ENCODE measurements around the gene EIPR1. TPM values are rescaled to one million over a fixed set of nuclear protein-coding genes. Genes with fewer than 3 reads are reported as not detected.

EIPR1 gene
- total RNA-seq, 2 experiments from 2014 or later = 38.3 to 43.1 TPM

GRCh38 chr2:3246406-3246805, 131.2 kb downstream of the EIPR1 start:
- Mint-ChIP-seq H3K4me3 (no peak overlapping the region), H3K9me3 (peaks cover 12% of the 10 kb centered on the region), H3K27me3 (no peaks in the 10 kb centered on the region), H3K27ac (no peak overlapping the region), H3K36me3 (peaks cover 59% of the 10 kb centered on the region), H3K4me1 (peaks cover 25% of the 10 kb centered on the region)
- DNase-seq = no peak

GRCh38 chr2:3244486-3244885, 133.1 kb downstream of the EIPR1 start:
- Mint-ChIP-seq H3K9me3 (peaks cover 8% of the 10 kb centered on the region), H3K27me3 (no peaks in the 10 kb centered on the region), H3K27ac (no peak overlapping the region), H3K4me3 (no peak overlapping the region), H3K36me3 (peaks cover 46% of the 10 kb centered on the region), H3K4me1 (peaks cover 26% of the 10 kb centered on the region)
- DNase-seq = no peak

- no peak for DNase-seq
- Mint-ChIP-seq H3K36me3 (peaks cover 39% of the 10 kb centered on the region), H3K4me1 (peaks cover 26% of the 10 kb centered on the region), H3K27me3 (no peaks in the 10 kb centered on the region), H3K9me3 (peaks cover 2% of the 10 kb centered on the region), H3K27ac (no peak overlapping the region), H3K4me3 (no peak overlapping the region)
Measured at GRCh38 chr2:3243804-3244203, 133.8 kb downstream of the EIPR1 start.

- DNase-seq = peak; percentile 22
- peak overlapping the region; percentile 45 for H3K27ac Mint-ChIP-seq
- H3K36me3 Mint-ChIP-seq = peaks cover 30% of the 10 kb centered on the region
- H3K9me3 Mint-ChIP-seq = no peaks in the 10 kb centered on the region
- peaks cover 24% of the 10 kb centered on the region for H3K4me1 Mint-ChIP-seq
- H3K4me3 Mint-ChIP-seq = peak overlapping the region; percentile 2
- H3K27me3 Mint-ChIP-seq = no peaks in the 10 kb centered on the region
Measured at GRCh38 chr2:3242747-3243369, 134.8 kb downstream of the EIPR1 start.

- DNase-seq = no peak
- Mint-ChIP-seq H3K27ac (peak overlapping the region; percentile 52), H3K4me3 (no peak overlapping the region), H3K4me1 (peaks cover 29% of the 10 kb centered on the region), H3K9me3 (no peaks in the 10 kb centered on the region), H3K27me3 (no peaks in the 10 kb centered on the region), H3K36me3 (peaks cover 28% of the 10 kb centered on the region)
Measured at GRCh38 chr2:3241971-3242746, 135.5 kb downstream of the EIPR1 start.

- DNase-seq = peak; percentile 19
- H3K36me3 Mint-ChIP-seq = peaks cover 25% of the 10 kb centered on the region
- H3K27me3 Mint-ChIP-seq = no peaks in the 10 kb centered on the region
- H3K4me1 Mint-ChIP-seq = peaks cover 39% of the 10 kb centered on the region
- H3K9me3 Mint-ChIP-seq = no peaks in the 10 kb centered on the region
- peak overlapping the region; percentile 38 for H3K27ac Mint-ChIP-seq
- no peak overlapping the region for H3K4me3 Mint-ChIP-seq
Measured at GRCh38 chr2:3238951-3239841, 138.4 kb downstream of the EIPR1 start.

GRCh38 chr2:3236300-3237045, 141.1 kb downstream of the EIPR1 start:
- H3K27me3 Mint-ChIP-seq = no peaks in the 10 kb centered on the region
- H3K27ac Mint-ChIP-seq = no peak overlapping the region
- no peaks in the 10 kb centered on the region for H3K9me3 Mint-ChIP-seq
- peaks cover 33% of the 10 kb centered on the region for H3K36me3 Mint-ChIP-seq
- no peak for DNase-seq
- H3K4me1 Mint-ChIP-seq = peaks cover 16% of the 10 kb centered on the region
- no peak overlapping the region for H3K4me3 Mint-ChIP-seq

GRCh38 chr2:3233877-3234276, 143.7 kb downstream of the EIPR1 start:
- Mint-ChIP-seq H3K36me3 (peaks cover 45% of the 10 kb centered on the region), H3K9me3 (peaks cover 3% of the 10 kb centered on the region), H3K27ac (no peak overlapping the region), H3K27me3 (no peaks in the 10 kb centered on the region), H3K4me1 (peaks cover 15% of the 10 kb centered on the region), H3K4me3 (no peak overlapping the region)
- no peak for DNase-seq

GRCh38 chr2:3229221-3229620, 148.4 kb downstream of the EIPR1 start:
- peaks cover 21% of the 10 kb centered on the region for H3K9me3 Mint-ChIP-seq
- DNase-seq = no peak
- H3K27me3 Mint-ChIP-seq = no peaks in the 10 kb centered on the region
- peaks cover 63% of the 10 kb centered on the region for H3K36me3 Mint-ChIP-seq
- H3K4me3 Mint-ChIP-seq = no peak overlapping the region
- H3K27ac Mint-ChIP-seq = no peak overlapping the region
- H3K4me1 Mint-ChIP-seq = peaks cover 4% of the 10 kb centered on the region

GRCh38 chr2:3224681-3225080, 152.9 kb downstream of the EIPR1 start:
- no peaks in the 10 kb centered on the region for H3K27me3 Mint-ChIP-seq
- peaks cover 35% of the 10 kb centered on the region for H3K9me3 Mint-ChIP-seq
- H3K4me1 Mint-ChIP-seq = peaks cover 29% of the 10 kb centered on the region
- no peak overlapping the region for H3K4me3 Mint-ChIP-seq
- DNase-seq = no peak
- peak overlapping the region; percentile 99 for H3K27ac Mint-ChIP-seq
- H3K36me3 Mint-ChIP-seq = peaks cover 54% of the 10 kb centered on the region

- H3K4me3 Mint-ChIP-seq = peak overlapping the region; percentile 26
- H3K36me3 Mint-ChIP-seq = peaks cover 50% of the 10 kb centered on the region
- H3K4me1 Mint-ChIP-seq = peaks cover 29% of the 10 kb centered on the region
- no peaks in the 10 kb centered on the region for H3K27me3 Mint-ChIP-seq
- H3K27ac Mint-ChIP-seq = peak overlapping the region; percentile 99
- H3K9me3 Mint-ChIP-seq = peaks cover 31% of the 10 kb centered on the region
- peak; percentile 90 for DNase-seq
Measured at GRCh38 chr2:3223080-3223923, 154.3 kb downstream of the EIPR1 start.

GRCh38 chr2:3222636-3223035, 155.0 kb downstream of the EIPR1 start:
- Mint-ChIP-seq H3K27me3 (no peaks in the 10 kb centered on the region), H3K9me3 (peaks cover 30% of the 10 kb centered on the region), H3K4me3 (peak overlapping the region; percentile 26), H3K36me3 (peaks cover 45% of the 10 kb centered on the region), H3K4me1 (peaks cover 32% of the 10 kb centered on the region), H3K27ac (peak overlapping the region; percentile 99)
- peak; percentile 74 for DNase-seq

- Mint-ChIP-seq H3K36me3 (peaks cover 32% of the 10 kb centered on the region), H3K4me3 (no peak overlapping the region), H3K9me3 (peaks cover 16% of the 10 kb centered on the region), H3K4me1 (peaks cover 44% of the 10 kb centered on the region), H3K27me3 (no peaks in the 10 kb centered on the region), H3K27ac (no peak overlapping the region)
- no peak for DNase-seq
Measured at GRCh38 chr2:3219536-3219935, 158.1 kb downstream of the EIPR1 start.

- Mint-ChIP-seq H3K9me3 (peaks cover 9% of the 10 kb centered on the region), H3K4me3 (no peak overlapping the region), H3K27ac (no peak overlapping the region), H3K4me1 (peaks cover 30% of the 10 kb centered on the region), H3K36me3 (peaks cover 33% of the 10 kb centered on the region), H3K27me3 (no peaks in the 10 kb centered on the region)
- DNase-seq = no peak
Measured at GRCh38 chr2:3217646-3218045, 160.0 kb downstream of the EIPR1 start.
